Ovary (tissue), 3 donors: Measurements from ENCODE around the gene ZNF74.

Experiments
- EP300 ChIP-seq: sonication (generic); formaldehyde crosslinking; IDR thresholded peaks from one replicate; pipeline ENCODE4 v1.6.1; 2017; ENCODE audit warnings: antibody characterized with exemption
- POLR2A ChIP-seq: fragments of 450-650 bp; IDR thresholded peaks from one replicate; pipeline ENCODE4 v1.6.1; 2017; ENCODE audit warnings: antibody characterized with exemption, mild to moderate bottlenecking, moderate library complexity
- TF ChIP-seq, protein P1 (sequence below), 3 donors: fragments of 450-650 bp in 2 of 3; fragments of 200-600 bp in 1 of 3; IDR thresholded peaks; one replicate each; pipeline versions ENCODE4 v1.5.1 to v1.8.0; 2016 to 2022; ENCODE audit warnings: antibody characterized with exemption in 3 of 3, mild to moderate bottlenecking in 1 of 3
- donor health status: DM: no; HTN: no; CAD: no.

DNA sequence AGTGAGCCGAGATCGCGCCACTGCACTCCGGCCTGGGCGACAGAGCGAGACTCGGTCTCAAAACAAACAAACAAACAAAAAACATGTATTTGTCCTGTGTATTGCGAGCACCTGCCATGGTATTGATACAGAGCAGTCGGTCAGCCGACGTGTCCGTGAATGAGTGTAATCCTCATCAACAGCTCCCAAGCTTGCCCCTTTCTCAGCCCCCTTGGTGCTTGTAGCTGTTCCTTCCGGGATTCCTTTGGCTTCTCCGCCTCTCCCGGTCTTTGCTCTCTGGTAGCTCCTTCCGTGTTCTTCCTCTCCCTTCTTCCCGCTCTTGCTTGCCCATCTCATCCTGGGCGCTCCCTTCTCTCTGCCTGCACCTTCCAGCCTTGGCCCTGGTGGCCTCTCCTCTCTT lies 10.9 kb downstream of the ZNF74 start:
- TF ChIP-seq EP300 (no peak), POLR2A (no peak)
- TF ChIP-seq, protein P1, sequence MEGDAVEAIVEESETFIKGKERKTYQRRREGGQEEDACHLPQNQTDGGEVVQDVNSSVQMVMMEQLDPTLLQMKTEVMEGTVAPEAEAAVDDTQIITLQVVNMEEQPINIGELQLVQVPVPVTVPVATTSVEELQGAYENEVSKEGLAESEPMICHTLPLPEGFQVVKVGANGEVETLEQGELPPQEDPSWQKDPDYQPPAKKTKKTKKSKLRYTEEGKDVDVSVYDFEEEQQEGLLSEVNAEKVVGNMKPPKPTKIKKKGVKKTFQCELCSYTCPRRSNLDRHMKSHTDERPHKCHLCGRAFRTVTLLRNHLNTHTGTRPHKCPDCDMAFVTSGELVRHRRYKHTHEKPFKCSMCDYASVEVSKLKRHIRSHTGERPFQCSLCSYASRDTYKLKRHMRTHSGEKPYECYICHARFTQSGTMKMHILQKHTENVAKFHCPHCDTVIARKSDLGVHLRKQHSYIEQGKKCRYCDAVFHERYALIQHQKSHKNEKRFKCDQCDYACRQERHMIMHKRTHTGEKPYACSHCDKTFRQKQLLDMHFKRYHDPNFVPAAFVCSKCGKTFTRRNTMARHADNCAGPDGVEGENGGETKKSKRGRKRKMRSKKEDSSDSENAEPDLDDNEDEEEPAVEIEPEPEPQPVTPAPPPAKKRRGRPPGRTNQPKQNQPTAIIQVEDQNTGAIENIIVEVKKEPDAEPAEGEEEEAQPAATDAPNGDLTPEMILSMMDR (IDR thresholded peaks at IDR 0.05) = no peak
